ENCODE results near the gene PROK2.

PROK2 gene

DNA sequence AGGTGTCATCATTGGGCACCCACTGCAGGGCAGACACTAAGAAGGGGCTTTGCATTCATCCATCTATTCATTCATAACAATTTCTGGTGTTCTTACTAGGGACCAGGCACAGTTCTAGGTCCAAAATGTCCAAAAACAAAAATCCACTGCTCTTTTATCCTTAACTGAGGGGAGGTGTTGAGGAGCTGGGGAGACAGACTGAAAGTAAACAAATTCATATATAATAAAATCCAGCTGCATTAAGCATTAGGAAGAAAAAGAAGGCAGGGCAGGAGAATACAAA is 60.8 kb downstream of the PROK2 start:
- DNase-seq (ENCODE audit: low read depth) = no peak
- no peak overlapping the region for H3K4me3 ChIP-seq (ENCODE audit: control insufficient read depth, low read depth, low read length)
- TF ChIP-seq CTCF (IDR thresholded peaks at IDR 0.05; ENCODE audit: control insufficient read depth, insufficient read depth, low read depth, low read length, missing control alignments) = no peak

- H3K4me3 ChIP-seq (ENCODE audit: control insufficient read depth, low read depth, low read length) = no peak overlapping the region
- no peak for DNase-seq (ENCODE audit: low read depth)
- TF ChIP-seq CTCF (IDR thresholded peaks at IDR 0.05; ENCODE audit: control insufficient read depth, insufficient read depth, low read depth, low read length, missing control alignments) = no peak
Observed at GRCh38 chr3:71723452-71724170, 61.3 kb downstream of the PROK2 start.

DNA sequence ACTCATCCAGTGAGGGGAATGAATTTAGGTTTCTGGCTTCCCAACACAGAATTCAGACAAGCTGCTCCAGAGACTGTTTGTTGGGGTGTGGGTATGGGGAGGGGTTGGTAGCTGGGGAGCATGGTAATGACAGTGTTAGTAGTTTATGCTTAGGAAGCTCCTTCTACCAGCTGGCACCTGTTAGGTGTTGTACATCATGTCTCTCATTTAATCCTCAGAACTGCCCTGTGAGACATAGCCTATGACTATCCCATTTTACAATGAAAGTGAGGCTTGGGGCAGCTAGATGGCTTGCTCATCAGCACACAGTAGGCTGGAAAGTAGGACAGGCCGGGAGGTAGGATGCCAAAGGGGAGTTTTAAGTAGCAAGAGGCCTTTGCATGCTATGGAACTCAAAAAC is 62.3 kb downstream of the PROK2 start:
- no peak for TF ChIP-seq CTCF (IDR thresholded peaks at IDR 0.05; ENCODE audit: control insufficient read depth, insufficient read depth, low read depth, low read length, missing control alignments)
- H3K4me3 ChIP-seq (ENCODE audit: control insufficient read depth, low read depth, low read length) = no peak overlapping the region
- no peak for DNase-seq (ENCODE audit: low read depth)

Data from AG09309 (cell line).